ENCODE data around the gene ADAMTS3. TPM values are rescaled to one million over a fixed set of nuclear protein-coding genes. Genes with fewer than 3 reads are reported as not detected.

Gene ADAMTS3
- total RNA-seq, 2 experiments from 2014 or later, result not detected

DNA sequence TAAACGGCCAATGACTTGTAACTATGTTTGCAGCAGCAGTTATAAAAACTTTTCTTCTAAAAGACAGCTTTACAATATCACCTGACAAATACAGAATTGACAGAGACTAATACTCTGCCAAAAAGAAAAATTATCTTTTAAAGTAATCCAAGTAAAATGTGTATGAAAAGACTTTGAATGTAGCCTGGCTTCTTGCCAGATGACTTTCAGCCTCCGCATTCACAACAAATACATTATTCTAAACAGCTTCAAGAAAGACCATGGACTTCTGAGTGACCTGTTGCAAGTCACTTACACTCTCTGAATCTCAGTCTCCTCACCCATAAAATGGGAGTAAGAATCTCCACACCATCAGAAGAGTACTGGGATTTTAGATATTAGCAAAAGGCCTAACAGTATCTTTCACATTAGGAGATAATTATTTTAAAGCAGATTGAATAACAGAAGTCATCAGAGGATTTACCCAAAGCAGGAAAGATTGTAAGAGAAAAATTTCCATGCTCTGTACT, 2.5 kb downstream of the ADAMTS3 start:
- intact Hi-C loops (cut with micrococcal nuclease), result no loop called here
- DNase-seq (no peak), ATAC-seq (no peak)
- peaks cover 7% of the 10 kb centered on the region for H3K4me1 Mint-ChIP-seq (ENCODE audit: low read depth)
- no peak overlapping the region for H3K4me3 Mint-ChIP-seq
- TF ChIP-seq, protein P1, sequence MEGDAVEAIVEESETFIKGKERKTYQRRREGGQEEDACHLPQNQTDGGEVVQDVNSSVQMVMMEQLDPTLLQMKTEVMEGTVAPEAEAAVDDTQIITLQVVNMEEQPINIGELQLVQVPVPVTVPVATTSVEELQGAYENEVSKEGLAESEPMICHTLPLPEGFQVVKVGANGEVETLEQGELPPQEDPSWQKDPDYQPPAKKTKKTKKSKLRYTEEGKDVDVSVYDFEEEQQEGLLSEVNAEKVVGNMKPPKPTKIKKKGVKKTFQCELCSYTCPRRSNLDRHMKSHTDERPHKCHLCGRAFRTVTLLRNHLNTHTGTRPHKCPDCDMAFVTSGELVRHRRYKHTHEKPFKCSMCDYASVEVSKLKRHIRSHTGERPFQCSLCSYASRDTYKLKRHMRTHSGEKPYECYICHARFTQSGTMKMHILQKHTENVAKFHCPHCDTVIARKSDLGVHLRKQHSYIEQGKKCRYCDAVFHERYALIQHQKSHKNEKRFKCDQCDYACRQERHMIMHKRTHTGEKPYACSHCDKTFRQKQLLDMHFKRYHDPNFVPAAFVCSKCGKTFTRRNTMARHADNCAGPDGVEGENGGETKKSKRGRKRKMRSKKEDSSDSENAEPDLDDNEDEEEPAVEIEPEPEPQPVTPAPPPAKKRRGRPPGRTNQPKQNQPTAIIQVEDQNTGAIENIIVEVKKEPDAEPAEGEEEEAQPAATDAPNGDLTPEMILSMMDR (IDR thresholded peaks at IDR 0.05), result no peak
- no peak overlapping the region for H3K27ac Mint-ChIP-seq
- ChIA-PET POLR2A (no interaction called here), CTCF (no interaction called here)
- no peaks in the 10 kb centered on the region for H3K9me3 Mint-ChIP-seq
- no peaks in the 10 kb centered on the region for H3K36me3 Mint-ChIP-seq (ENCODE audit: low read depth)
- H3K27me3 Mint-ChIP-seq, result peaks cover 43% of the 10 kb centered on the region

DNA sequence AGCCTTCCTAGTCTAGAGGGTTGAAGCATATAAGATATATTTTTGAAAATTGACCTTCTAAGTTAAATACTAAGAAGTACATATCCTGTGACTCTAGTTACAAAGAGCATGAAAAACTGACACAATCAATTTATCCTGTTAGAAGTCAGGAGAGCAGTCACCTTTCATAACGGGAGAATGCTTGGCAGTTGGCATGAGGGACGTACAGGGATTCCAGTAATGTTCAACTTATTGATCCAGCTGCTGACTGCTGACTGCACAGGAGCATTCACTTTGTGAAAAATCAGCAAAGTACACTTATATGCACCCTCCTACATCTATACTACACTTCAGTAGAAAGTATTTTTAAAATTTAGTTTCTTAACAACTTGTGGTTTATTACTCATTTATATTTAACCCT, 4.2 kb downstream of the ADAMTS3 start:
- ATAC-seq (no peak), DNase-seq (no peak)
- TF ChIP-seq, protein P1 (IDR thresholded peaks at IDR 0.05), result no peak
- ChIA-PET CTCF (no interaction called here), POLR2A (no interaction called here)
- intact Hi-C loops (cut with micrococcal nuclease), result no loop called here
- peaks cover 32% of the 10 kb centered on the region for H3K27me3 Mint-ChIP-seq
- no peak overlapping the region for H3K4me3 Mint-ChIP-seq
- peaks cover 2% of the 10 kb centered on the region for H3K9me3 Mint-ChIP-seq
- no peaks in the 10 kb centered on the region for H3K36me3 Mint-ChIP-seq (ENCODE audit: low read depth)
- no peak overlapping the region for H3K27ac Mint-ChIP-seq
- peaks cover 7% of the 10 kb centered on the region for H3K4me1 Mint-ChIP-seq (ENCODE audit: low read depth)

DNA sequence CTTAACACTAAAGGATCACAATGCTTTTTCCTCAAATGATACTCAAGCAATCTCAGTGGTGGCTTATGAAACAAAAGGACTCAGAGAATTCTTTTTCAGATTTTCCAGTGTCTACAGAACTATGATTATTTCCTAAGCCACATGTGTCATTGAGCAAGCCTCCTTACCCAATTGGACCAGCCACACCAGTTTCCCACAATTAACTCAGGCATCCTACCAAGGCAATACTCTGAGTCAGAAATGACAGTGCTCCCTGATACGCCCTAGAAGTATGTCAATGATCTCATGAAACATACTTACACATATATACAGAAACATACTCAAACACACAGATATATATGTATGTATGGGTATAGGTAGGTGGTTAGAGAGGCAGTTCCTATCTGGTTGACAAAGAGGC, 4.8 kb downstream of the ADAMTS3 start:
- peaks cover 7% of the 10 kb centered on the region for H3K4me1 Mint-ChIP-seq (ENCODE audit: low read depth)
- intact Hi-C loops (cut with micrococcal nuclease), result no loop called here

DNA sequence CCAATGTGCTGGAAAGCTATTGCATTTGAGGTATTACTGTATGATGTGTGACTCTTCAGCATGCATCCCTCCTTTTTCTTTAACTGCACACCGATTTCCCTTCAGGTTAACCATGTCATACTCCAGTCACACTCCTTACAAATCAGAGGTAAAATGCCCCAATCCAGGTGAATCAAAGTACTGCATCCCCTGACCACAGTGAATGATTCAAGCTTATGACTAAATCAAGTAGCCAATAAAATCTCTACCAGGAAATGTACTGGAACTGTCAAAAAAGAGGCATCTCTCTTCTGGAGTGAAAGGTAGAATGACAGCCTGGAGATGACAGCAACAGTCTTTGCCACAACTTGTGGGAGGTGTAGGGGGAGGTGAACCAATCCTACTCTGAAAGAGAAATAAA, 10.4 kb downstream of the ADAMTS3 start:
- no peak overlapping the region for H3K27ac Mint-ChIP-seq
- DNase-seq, result no peak
- ChIA-PET CTCF (no interaction called here), POLR2A (no interaction called here)
- no peak for ATAC-seq
- intact Hi-C loops (cut with micrococcal nuclease), result no loop called here
- no peak overlapping the region for H3K4me3 Mint-ChIP-seq
- no peaks in the 10 kb centered on the region for H3K4me1 Mint-ChIP-seq (ENCODE audit: low read depth)
- H3K36me3 Mint-ChIP-seq (ENCODE audit: low read depth), result no peaks in the 10 kb centered on the region
- peaks cover 4% of the 10 kb centered on the region for H3K27me3 Mint-ChIP-seq
- H3K9me3 Mint-ChIP-seq, result peaks cover 3% of the 10 kb centered on the region
- TF ChIP-seq, protein P1 (IDR thresholded peaks at IDR 0.05), result no peak

More for the DNA sequence above, 4.8 kb downstream of the ADAMTS3 start:
- peaks cover 29% of the 10 kb centered on the region for H3K27me3 Mint-ChIP-seq
- ATAC-seq (no peak), DNase-seq (no peak)
- H3K4me3 Mint-ChIP-seq, result no peak overlapping the region
- ChIA-PET CTCF (no interaction called here), POLR2A (no interaction called here)
- peaks cover 3% of the 10 kb centered on the region for H3K9me3 Mint-ChIP-seq
- TF ChIP-seq, protein P1 (IDR thresholded peaks at IDR 0.05), result no peak
- H3K36me3 Mint-ChIP-seq (ENCODE audit: low read depth), result no peaks in the 10 kb centered on the region
- no peak overlapping the region for H3K27ac Mint-ChIP-seq

DNA sequence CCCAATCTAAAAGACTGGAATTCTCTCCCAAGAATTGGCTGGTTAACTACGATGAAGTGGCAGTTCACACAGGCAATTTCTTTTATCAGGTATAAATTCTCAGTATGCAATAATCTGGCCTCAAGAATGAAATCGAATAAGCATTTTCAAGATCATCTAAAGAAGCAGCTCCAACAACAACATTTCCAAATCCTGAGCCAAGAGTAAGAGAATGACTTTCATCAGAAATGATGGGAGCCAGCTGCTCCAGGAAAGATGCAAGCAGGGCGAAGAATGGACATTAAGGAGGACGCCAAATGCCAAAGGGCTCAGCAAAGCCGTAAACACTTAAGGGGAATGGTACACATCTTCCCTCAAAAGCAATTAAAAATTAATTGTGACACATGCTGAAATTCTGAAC, 12.0 kb downstream of the ADAMTS3 start:
- H3K36me3 Mint-ChIP-seq (ENCODE audit: low read depth), result no peaks in the 10 kb centered on the region
- ATAC-seq (no peak), DNase-seq (no peak)
- POLR2A ChIA-PET, result no interaction called here
- TF ChIP-seq, protein P1 (IDR thresholded peaks at IDR 0.05), result no peak
- intact Hi-C loops (cut with micrococcal nuclease), result no loop called here
- H3K27me3 Mint-ChIP-seq, result peaks cover 4% of the 10 kb centered on the region
- no peak overlapping the region for H3K27ac Mint-ChIP-seq
- CTCF ChIA-PET, result no interaction called here
- H3K9me3 Mint-ChIP-seq, result peaks cover 3% of the 10 kb centered on the region
- H3K4me1 Mint-ChIP-seq (ENCODE audit: low read depth), result no peaks in the 10 kb centered on the region
- no peak overlapping the region for H3K4me3 Mint-ChIP-seq
